IMR-90 (cell line): Measurements from ENCODE around the gene VN1R2. TPM values are rescaled to one million over a fixed set of nuclear protein-coding genes. Genes with fewer than 3 reads are reported as not detected.
"Not testable (repeated sequence)": the region's sequence is repeated elsewhere in the genome, so short reads cannot be mapped to it uniquely, and the experiment has no call there.

Source experiments
- ATAC-seq: fragments of 200-7000 bp; cut with Tn5 transposase; 2 replicates; pipeline ENCODE4 v1.9.1; 2020; ENCODE audit warnings: low read depth, mild to moderate bottlenecking, moderate library complexity
- Bru-seq: library from RNA; stranded (reverse); fragments of 400-500 nt; gene quantifications from one replicate; lab custom pipeline; 2021; lab: Mats Ljungman, UMichigan
- BruChase-seq, 2 experiments: library from RNA; stranded (reverse); fragments of 400-500 nt; gene quantifications; one replicate each; lab custom pipeline; 2021; lab: Mats Ljungman, UMichigan
- BruUV-seq: library from RNA; stranded (reverse); fragments of 400-500 nt; replicated peaks from 2 replicates; lab custom pipeline; 2021; lab: Mats Ljungman, UMichigan
- CTCF ChIA-PET: fragments of 300-600 bp; formaldehyde crosslinking; extraction: SDS; loops from one replicate; lab custom pipeline; 2021; ENCODE audit warnings: antibody characterized with exemption; lab: Yijun Ruan, JAX
- POLR2A ChIA-PET: fragments of 300-600 bp; sonication (Branson Sonifier 250); formaldehyde crosslinking; loops from one replicate; lab custom pipeline; 2022; ENCODE audit warnings: antibody characterized with exemption; ENCODE audit not compliant: unreplicated experiment; lab: Charles Lee
- DNase-seq: peaks from one replicate; pipeline ENCODE4 v3.0.0; 2013
- H2AFZ ChIP-seq: replicated peaks from 2 replicates; pipeline ENCODE3; 2013; ENCODE audit warnings: low read length, mild to moderate bottlenecking; ENCODE audit not compliant: poor library complexity
- H2AK5ac ChIP-seq: 2 replicates; pipeline ENCODE4 v1.6.1; 2013; ENCODE audit warnings: low read depth, low read length, inconsistent platforms
- H2AK9ac ChIP-seq: replicated peaks from 2 replicates; pipeline ENCODE3; 2013; ENCODE audit warnings: mild to moderate bottlenecking, low read depth, low read length, moderate library complexity; ENCODE audit not compliant: poor library complexity
- H2BK120ac ChIP-seq: 2 replicates; pipeline ENCODE4 v1.6.1; 2013; ENCODE audit warnings: low read depth, low read length, inconsistent platforms
- H2BK15ac ChIP-seq: 3 replicates; pipeline ENCODE4 v1.6.1; 2013; ENCODE audit warnings: low read depth, low read length, inconsistent platforms
- H2BK20ac ChIP-seq: 2 replicates; pipeline ENCODE4 v1.6.1; 2013; ENCODE audit warnings: low read depth, mild to moderate bottlenecking, inconsistent platforms, low read length, moderate library complexity
- H2BK5ac ChIP-seq: 2 replicates; pipeline ENCODE4 v1.6.1; 2013; ENCODE audit warnings: mild to moderate bottlenecking, low read depth, low read length, inconsistent platforms; ENCODE audit not compliant: poor library complexity, severe bottlenecking
- H3K14ac ChIP-seq: replicated peaks from 2 replicates; pipeline ENCODE4 v1.6.1; 2013; ENCODE audit warnings: low read depth, low read length, inconsistent platforms
- H3K18ac ChIP-seq: 2 replicates; pipeline ENCODE4 v1.6.1; 2013; ENCODE audit warnings: low read depth, low read length, control low read depth
- H3K23ac ChIP-seq: 2 replicates; pipeline ENCODE4 v1.6.1; 2013; ENCODE audit warnings: low read depth, low read length, inconsistent platforms
- H3K27ac ChIP-seq: 2 replicates; pipeline ENCODE4 v1.5.1; 2013; ENCODE audit warnings: mild to moderate bottlenecking, control low read depth, low read length; ENCODE audit not compliant: insufficient read depth
- H3K27me3 ChIP-seq: 2 replicates; pipeline ENCODE4 v1.6.1; 2013; ENCODE audit warnings: low read length; ENCODE audit not compliant: control insufficient read depth, insufficient read depth
- H3K36me3 ChIP-seq: 2 replicates; pipeline ENCODE4 v1.6.1; 2013; ENCODE audit warnings: low read length, mixed read lengths; ENCODE audit not compliant: control insufficient read depth, insufficient read depth
- H3K4ac ChIP-seq: 2 replicates; pipeline ENCODE4 v1.6.1; 2013; ENCODE audit warnings: low read depth, low read length, inconsistent platforms
- H3K4me1 ChIP-seq: 2 replicates; pipeline ENCODE4 v1.6.1; 2013; ENCODE audit warnings: low read length, mixed read lengths; ENCODE audit not compliant: control insufficient read depth, insufficient read depth
- H3K4me2 ChIP-seq: 2 replicates; pipeline ENCODE4 v1.6.1; 2013; ENCODE audit warnings: low read depth, mild to moderate bottlenecking, control low read depth, low read length, moderate library complexity
- H3K4me3 ChIP-seq: 2 replicates; pipeline ENCODE4 v1.5.1; 2013; ENCODE audit warnings: low read depth, mild to moderate bottlenecking, control low read depth, low read length, moderate library complexity; ENCODE audit not compliant: insufficient read depth
- H3K56ac ChIP-seq: 2 replicates; pipeline ENCODE4 v1.6.1; 2013; ENCODE audit warnings: low read length, inconsistent platforms; ENCODE audit not compliant: insufficient read depth; ENCODE audit errors: extremely low read depth
- H3K79me1 ChIP-seq, 2 experiments: 2 replicates each; pipeline ENCODE4 v1.6.1; 2013; ENCODE audit warnings: low read length in 2 of 2, inconsistent platforms in 1 of 2, low read depth in 1 of 2
- H3K9ac ChIP-seq: 2 replicates; pipeline ENCODE4 v1.6.1; 2013; ENCODE audit warnings: low read depth, low read length, control low read depth
- H3K9me1 ChIP-seq: 2 replicates; pipeline ENCODE4 v1.6.1; 2013; ENCODE audit warnings: low read length, inconsistent platforms; ENCODE audit not compliant: insufficient read depth
- H3K9me3 ChIP-seq: 2 replicates; pipeline ENCODE4 v1.6.1; 2013; ENCODE audit warnings: low read length; ENCODE audit not compliant: control insufficient read depth, insufficient read depth
- H4K20me1 ChIP-seq: 2 replicates; pipeline ENCODE4 v1.6.1; 2013; ENCODE audit warnings: low read length, inconsistent platforms; ENCODE audit not compliant: insufficient read depth
- H4K5ac ChIP-seq: 2 replicates; pipeline ENCODE4 v1.6.1; 2013; ENCODE audit warnings: mild to moderate bottlenecking, low read depth, low read length, control low read depth
- H4K8ac ChIP-seq, 2 experiments: 2 replicates each; pipeline ENCODE4 v1.6.1; 2013; ENCODE audit warnings: low read depth in 2 of 2, low read length in 2 of 2, control low read depth in 1 of 2, inconsistent platforms in 1 of 2
- H4K91ac ChIP-seq: 2 replicates; pipeline ENCODE4 v1.6.1; 2013; ENCODE audit warnings: low read depth, low read length, inconsistent platforms; ENCODE audit not compliant: insufficient read depth
- WGBS, 2 experiments: methylation state at CpG; one replicate each; pipeline versions ENCODE4 v1.1.5 to v1.1.7; 2013; ENCODE audit warnings: missing lambda C conversion rate in 2 of 2; ENCODE audit not compliant: insufficient read length in 1 of 2; ENCODE audit errors: extremely low coverage in 2 of 2; 5-methylcytosine and 5-hydroxymethylcytosine counted together
- dilution Hi-C: fragments of 300-500 bp; cut with HindIII; formaldehyde crosslinking; loops from one replicate; pipeline ENCODE4 v1.14.3; 2018; ENCODE audit warnings: low sequenced_read_pairs; ENCODE audit not compliant: unreplicated experiment
- in situ Hi-C: fragments of 300-500 bp; cut with MboI; formaldehyde crosslinking; loops from 3 replicates; pipeline ENCODE4 v1.14.3; 2019; ENCODE audit warnings: low sequenced_read_pairs, inconsistent platforms, mixed read lengths
- intact Hi-C: fragments of 100-400 bp; cut with micrococcal nuclease; formaldehyde crosslinking; loops from 2 replicates; pipeline ENCODE4 v1.10.0; 2022
- long read RNA-seq: library from polyadenylated mRNA; unstranded; transcript quantifications from one replicate; pipeline ENCODE4 v2.0.0, GENCODE V29; 2021; ENCODE audit not compliant: unreplicated experiment
- polyA plus RNA-seq, 3 experiments: library from polyadenylated mRNA; depleted of rRNA; stranded (reverse); fragments of >200 nt; gene quantifications; 2 replicates each; pipeline ENCODE4 v1.2.3, GENCODE V29; 2012; ENCODE audit warnings: low replicate concordance in 1 of 3
- total RNA-seq: library from RNA; depleted of rRNA; stranded (reverse); fragments of >200 nt; gene quantifications from 2 replicates; pipeline ENCODE4 v1.2.3, GENCODE V29; 2012; rRNA removed

The VN1R2 gene
- total RNA-seq (not detected in 2 replicates), polyA plus RNA-seq (2012; rRNA removed) (not detected in 2 replicates), Bru-seq, nascent RNA (not detected), BruChase-seq, experiment 1, labeled RNA remaining after a 6-hour chase (not detected), BruChase-seq, experiment 2, labeled RNA remaining after a 2-hour chase (not detected)
- not detected in 2 replicates for polyA plus RNA-seq (2012; cell fraction: cytosol; rRNA removed)
- polyA plus RNA-seq (2012; cell fraction: nucleus; rRNA removed; ENCODE audit: low replicate concordance): not detected in 2 replicates
- long read RNA-seq: 0 reads

GRCh38 chr19:53257715-53258342, at the start of gene VN1R2:
VN1R2 (plus strand) TSS chr19:53258292; CDS start chr19:53258376, 84 bp downstream.
- POLR2A ChIA-PET, H3K9me1 ChIP-seq, H3K4me1 ChIP-seq, H3K14ac ChIP-seq, H4K20me1 ChIP-seq, H3K4me3 ChIP-seq, intact Hi-C loops, in situ Hi-C loops, H2BK20ac ChIP-seq, H2AFZ ChIP-seq, H2BK15ac ChIP-seq, H3K9ac ChIP-seq, DNase-seq, H3K23ac ChIP-seq, H2BK120ac ChIP-seq, H2BK5ac ChIP-seq, H3K18ac ChIP-seq, H3K27ac ChIP-seq, H3K27me3 ChIP-seq, ATAC-seq, H2AK5ac ChIP-seq, CTCF ChIA-PET, H3K9me3 ChIP-seq, H4K91ac ChIP-seq, H3K79me1 ChIP-seq, H4K5ac ChIP-seq, H2AK9ac ChIP-seq, H3K36me3 ChIP-seq, H4K8ac ChIP-seq, H3K56ac ChIP-seq, BruUV-seq, dilution Hi-C loops, H3K4ac ChIP-seq, H3K4me2 ChIP-seq: not testable (repeated sequence)
- WGBS, 2 experiments: no CpG with 5 or more reads among the region's 14 CpGs

GRCh38 chr19:53211554-53211953, 46.5 kb upstream of the VN1R2 start:
- H3K4me1 ChIP-seq, H3K27me3 ChIP-seq, ATAC-seq, H4K91ac ChIP-seq, H3K23ac ChIP-seq, H3K9ac ChIP-seq, CTCF ChIA-PET, H2BK15ac ChIP-seq, H2AK9ac ChIP-seq, POLR2A ChIA-PET, H3K4me3 ChIP-seq, H2AK5ac ChIP-seq, H3K27ac ChIP-seq, H3K4me2 ChIP-seq, H2BK5ac ChIP-seq, H3K4ac ChIP-seq, H3K14ac ChIP-seq, H3K18ac ChIP-seq, H4K8ac ChIP-seq, H3K56ac ChIP-seq, intact Hi-C loops, H4K5ac ChIP-seq, H3K79me1 ChIP-seq, BruUV-seq, H2BK120ac ChIP-seq, H2BK20ac ChIP-seq, dilution Hi-C loops, H3K9me1 ChIP-seq, H2AFZ ChIP-seq, H4K20me1 ChIP-seq, in situ Hi-C loops, H3K36me3 ChIP-seq, DNase-seq: not testable (repeated sequence)
- no CpG with 5 or more reads among the region's 3 CpGs for WGBS, 2 experiments
- H3K9me3 ChIP-seq: peaks cover 67% of the 10 kb centered on the region
